Keratinocyte (primary cell): ENCODE results near the gene MYH10.

Experiments
- CTCF ChIP-seq, 3 experiments: IDR thresholded peaks in 1 of 3; conservative IDR thresholded peaks in 1 of 3; optimal IDR thresholded peaks in 1 of 3; 2 replicates in 2 of 3; 3 replicates in 1 of 3; pipeline versions ENCODE3 to v1.5.1; 2011; ENCODE audit warnings: low read length in 3 of 3, mild to moderate bottlenecking in 3 of 3, moderate library complexity in 2 of 3, control low read depth in 1 of 3, inconsistent platforms in 1 of 3; ENCODE audit not compliant: insufficient read depth in 2 of 3; ENCODE audit errors: extremely low read depth in 1 of 3
- EZH2 ChIP-seq: IDR thresholded peaks from one replicate; pipeline ENCODE4 v1.6.1; 2012; ENCODE audit warnings: inconsistent platforms, mild to moderate bottlenecking, low read length, moderate library complexity

- TF ChIP-seq CTCF (optimal IDR thresholded peaks at IDR 0.05 in 1 of 3, IDR thresholded peaks at IDR 0.05 in 1 of 3, conservative IDR thresholded peaks at IDR 0.05 in 1 of 3; ENCODE audit: extremely low read depth in 1 of 3, insufficient read depth in 2 of 3, low read length in 3 of 3) (no peak), EZH2 (no peak)
Observed at GRCh38 chr17:8465759-8466158, 164.8 kb downstream of the MYH10 start.
